ENCODE results near the gene ACP6.
"Not testable (repeated sequence)": the region's sequence is repeated elsewhere in the genome, so short reads cannot be mapped to it uniquely, and the experiment has no call there.

ACP6 gene

GRCh38 chr1:147618077-147618569, 52.2 kb downstream of the ACP6 start:
- Histone ChIP-seq H3K4me3 (ENCODE audit: low read depth, low read length) (no peak overlapping the region), H3K9me3 (ENCODE audit: severe bottlenecking) (no peaks in the 10 kb centered on the region), H3K27me3 (ENCODE audit: insufficient read depth, low read depth, severe bottlenecking) (no peaks in the 10 kb centered on the region), H3K36me3 (peaks cover 100% of the 10 kb centered on the region), H3K27ac (no peak overlapping the region)
- no peak for TF ChIP-seq CTCF (IDR thresholded peaks at IDR 0.05; ENCODE audit: low read depth, low read length)
- DNase-seq = no peak

GRCh38 chr1:147614966-147615365, 55.4 kb downstream of the ACP6 start:
- H3K4me3 ChIP-seq (ENCODE audit: low read depth, low read length); H3K27ac ChIP-seq; DNase-seq; H3K27me3 ChIP-seq (ENCODE audit: insufficient read depth, low read depth, severe bottlenecking); H3K9me3 ChIP-seq (ENCODE audit: severe bottlenecking): not testable (repeated sequence)
- H3K36me3 ChIP-seq = peaks cover 98% of the 10 kb centered on the region

GRCh38 chr1:147613506-147613905, 56.8 kb downstream of the ACP6 start:
- H3K27me3 ChIP-seq (ENCODE audit: insufficient read depth, low read depth, severe bottlenecking) = no peaks in the 10 kb centered on the region
- no peak overlapping the region for H3K27ac ChIP-seq
- H3K9me3 ChIP-seq (ENCODE audit: severe bottlenecking) = no peaks in the 10 kb centered on the region
- H3K36me3 ChIP-seq = peaks cover 96% of the 10 kb centered on the region
- DNase-seq = no peak
- H3K4me3 ChIP-seq (ENCODE audit: low read depth, low read length) = no peak overlapping the region
- TF ChIP-seq CTCF (IDR thresholded peaks at IDR 0.05; ENCODE audit: low read depth, low read length) = no peak

GRCh38 chr1:147612366-147612765, 58.0 kb downstream of the ACP6 start:
- Histone ChIP-seq H3K36me3 (peaks cover 94% of the 10 kb centered on the region), H3K9me3 (ENCODE audit: severe bottlenecking) (no peaks in the 10 kb centered on the region)
- DNase-seq = no peak

GRCh38 chr1:147611586-147611985, 58.7 kb downstream of the ACP6 start:
- Histone ChIP-seq H3K27me3 (ENCODE audit: insufficient read depth, low read depth, severe bottlenecking) (no peaks in the 10 kb centered on the region), H3K36me3 (peaks cover 94% of the 10 kb centered on the region), H3K4me3 (ENCODE audit: low read depth, low read length) (no peak overlapping the region), H3K27ac (no peak overlapping the region), H3K9me3 (ENCODE audit: severe bottlenecking) (no peaks in the 10 kb centered on the region)
- no peak for TF ChIP-seq CTCF (IDR thresholded peaks at IDR 0.05; ENCODE audit: low read depth, low read length)
- DNase-seq = no peak

More at GRCh38 chr1:147612366-147612765, 58.0 kb downstream of the ACP6 start:
- TF ChIP-seq CTCF (IDR thresholded peaks at IDR 0.05; ENCODE audit: low read depth, low read length) = no peak
- no peak overlapping the region for H3K27ac ChIP-seq
- no peaks in the 10 kb centered on the region for H3K27me3 ChIP-seq (ENCODE audit: insufficient read depth, low read depth, severe bottlenecking)
- H3K4me3 ChIP-seq (ENCODE audit: low read depth, low read length) = no peak overlapping the region

GRCh38 chr1:147611021-147611426, 59.3 kb downstream of the ACP6 start:
- no peak for TF ChIP-seq CTCF (IDR thresholded peaks at IDR 0.05; ENCODE audit: low read depth, low read length)
- DNase-seq = no peak
- H3K9me3 ChIP-seq (ENCODE audit: severe bottlenecking) = no peaks in the 10 kb centered on the region
- no peaks in the 10 kb centered on the region for H3K27me3 ChIP-seq (ENCODE audit: insufficient read depth, low read depth, severe bottlenecking)
- no peak overlapping the region for H3K27ac ChIP-seq
- peaks cover 94% of the 10 kb centered on the region for H3K36me3 ChIP-seq
- no peak overlapping the region for H3K4me3 ChIP-seq (ENCODE audit: low read depth, low read length)

Measured in WERI-Rb-1 (cell line).